Measurements from ENCODE around the gene CGB7. TPM values are rescaled to one million over a fixed set of nuclear protein-coding genes. Genes with fewer than 3 reads are reported as not detected.

The CGB7 gene
- total RNA-seq, 1 donor from 2014 or later = not detected

DNA sequence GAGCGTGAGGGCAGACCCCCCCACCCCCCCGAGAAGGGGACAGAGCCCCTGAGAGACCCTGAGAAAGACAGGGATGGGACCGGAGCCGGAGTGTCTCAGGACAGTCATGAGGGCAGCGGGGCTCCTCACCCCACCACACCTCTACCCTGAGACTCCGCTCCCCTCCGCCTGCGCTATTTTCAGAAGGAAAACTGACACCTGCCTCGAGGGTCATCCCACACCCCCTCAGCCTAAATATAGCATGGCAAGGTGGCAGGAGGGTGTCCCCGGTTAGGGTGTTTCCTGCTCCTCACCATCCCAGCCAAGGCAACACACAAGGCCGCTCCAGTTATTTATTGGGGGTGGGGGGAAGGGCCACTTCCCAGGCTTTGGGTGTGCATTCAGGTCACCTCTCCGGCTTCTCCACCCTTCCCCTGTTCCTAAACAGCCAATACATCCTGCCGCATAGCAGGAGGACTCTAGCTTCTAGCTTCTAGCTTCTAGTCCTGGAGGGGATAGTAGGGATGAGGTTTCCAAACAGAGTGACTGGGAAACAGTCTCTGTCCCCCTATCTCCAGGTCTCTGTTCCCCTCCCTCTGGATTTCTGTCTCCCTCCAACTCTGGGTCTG, 8.5 kb upstream of the CGB7 start:
- H3K9me3 Mint-ChIP-seq = peaks cover 13% of the 10 kb centered on the region
- DNase-seq (ENCODE audit: low read depth, low spot score) = no peak
- no peak overlapping the region for H3K27ac Mint-ChIP-seq (ENCODE audit: unreplicated experiment)
- H3K36me3 Mint-ChIP-seq (ENCODE audit: low read depth) = no peaks in the 10 kb centered on the region
- peaks cover 80% of the 10 kb centered on the region for H3K27me3 Mint-ChIP-seq (ENCODE audit: low read depth)
- TF ChIP-seq CTCF (conservative IDR thresholded peaks at IDR 0.05) = no peak
- H3K4me1 Mint-ChIP-seq = no peaks in the 10 kb centered on the region
- peak overlapping the region; percentile 66 for H3K4me3 Mint-ChIP-seq

- no peak within 1 kb of the TSS for H3K4me3 Mint-ChIP-seq
- no peak for TF ChIP-seq CTCF (conservative IDR thresholded peaks at IDR 0.05)
- no peaks in the 10 kb centered on the region for H3K36me3 Mint-ChIP-seq (ENCODE audit: low read depth)
- peak; percentile 56 for DNase-seq (ENCODE audit: low read depth, low spot score)
- H3K4me1 Mint-ChIP-seq = no peaks in the 10 kb centered on the region
- H3K27ac Mint-ChIP-seq (ENCODE audit: unreplicated experiment) = no peak within 1 kb of the TSS
- H3K9me3 Mint-ChIP-seq = peaks cover 8% of the 10 kb centered on the region
- peaks cover 80% of the 10 kb centered on the region for H3K27me3 Mint-ChIP-seq (ENCODE audit: low read depth)
These were observed 7.4 kb upstream of the CGB7 start, which contains the start of gene NTF4 for GRCh38 chr19:49064768-49065611. TSS of gene NTF4 (minus strand) at chr19:49064818. CDS start at chr19:49061997, 2,821 bp downstream.

- H3K4me3 Mint-ChIP-seq = no peak overlapping the region
- H3K36me3 Mint-ChIP-seq (ENCODE audit: low read depth) = no peaks in the 10 kb centered on the region
- H3K9me3 Mint-ChIP-seq = peaks cover 2% of the 10 kb centered on the region
- H3K27ac Mint-ChIP-seq (ENCODE audit: unreplicated experiment) = no peak overlapping the region
- H3K27me3 Mint-ChIP-seq (ENCODE audit: low read depth) = peaks cover 80% of the 10 kb centered on the region
- no peak for TF ChIP-seq CTCF (conservative IDR thresholded peaks at IDR 0.05)
- DNase-seq (ENCODE audit: low read depth, low spot score) = no peak
- H3K4me1 Mint-ChIP-seq = no peaks in the 10 kb centered on the region
These were observed 6.6 kb upstream of the CGB7 start for GRCh38 chr19:49064029-49064629.

DNA sequence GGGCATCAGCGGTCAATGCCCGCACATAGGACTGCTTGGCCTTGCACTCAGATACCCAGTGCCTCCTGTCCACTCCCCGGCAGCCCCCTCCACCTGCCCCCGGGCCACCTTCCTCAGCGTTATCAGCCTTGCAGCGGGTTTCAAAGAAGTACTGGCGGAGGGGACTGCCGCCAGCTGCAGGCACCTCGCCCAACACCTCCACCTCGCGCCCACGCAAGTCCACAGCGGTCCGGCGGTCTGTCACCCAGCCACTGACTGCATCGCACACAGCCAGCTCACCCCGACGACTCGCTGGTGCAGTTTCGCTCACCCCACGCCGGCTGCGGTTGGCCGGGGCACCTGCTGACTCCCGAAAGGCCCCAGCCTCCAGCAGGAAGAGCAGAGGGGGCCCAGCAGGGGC, 3.9 kb upstream of the CGB7 start:
- Mint-ChIP-seq H3K27me3 (ENCODE audit: low read depth) (peaks cover 80% of the 10 kb centered on the region), H3K4me3 (no peak overlapping the region), H3K4me1 (peaks cover 10% of the 10 kb centered on the region), H3K9me3 (no peaks in the 10 kb centered on the region), H3K36me3 (ENCODE audit: low read depth) (no peaks in the 10 kb centered on the region), H3K27ac (ENCODE audit: unreplicated experiment) (no peak overlapping the region)
- DNase-seq (ENCODE audit: low read depth, low spot score) = no peak
- TF ChIP-seq CTCF (conservative IDR thresholded peaks at IDR 0.05) = no peak

DNA sequence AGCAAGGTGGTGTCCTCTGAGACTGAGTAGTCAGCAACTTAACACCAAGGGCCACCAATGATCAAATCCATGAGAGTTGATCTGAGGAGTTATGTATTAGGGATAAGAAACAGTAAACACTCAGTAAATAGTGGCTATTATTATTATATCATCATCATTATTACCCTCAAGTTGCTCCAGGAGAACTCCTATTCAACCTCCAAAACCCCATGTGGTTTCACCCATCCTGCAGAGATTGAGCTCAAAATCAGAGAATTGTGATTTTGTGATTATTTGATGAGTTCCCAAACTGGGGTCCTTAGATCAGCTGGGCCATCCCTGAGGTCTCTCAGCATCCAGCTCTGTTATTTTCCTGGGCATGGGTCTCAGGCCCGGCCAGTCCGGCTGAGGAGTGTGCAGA, 3.5 kb upstream of the CGB7 start:
- Mint-ChIP-seq H3K4me3 (peak overlapping the region; percentile 16), H3K27me3 (ENCODE audit: low read depth) (peaks cover 80% of the 10 kb centered on the region), H3K9me3 (no peaks in the 10 kb centered on the region), H3K36me3 (ENCODE audit: low read depth) (no peaks in the 10 kb centered on the region), H3K4me1 (peaks cover 10% of the 10 kb centered on the region), H3K27ac (ENCODE audit: unreplicated experiment) (no peak overlapping the region)
- no peak for TF ChIP-seq CTCF (conservative IDR thresholded peaks at IDR 0.05)
- DNase-seq (ENCODE audit: low read depth, low spot score) = no peak

Data from neural crest cell (in vitro differentiated cells).